WERI-Rb-1 (cell line): ENCODE measurements around the gene SLC24A3.

Experiments used
- DNase-seq: peaks from one replicate; pipeline ENCODE4 v3.0.0-alpha.2; 2020
- H3K27ac ChIP-seq: fragments of 250-450 bp; sonication (Bioruptor Pico); 2 replicates; pipeline ENCODE4 v1.5.1; 2020; ENCODE audit warnings: mild to moderate bottlenecking, moderate library complexity
- H3K27me3 ChIP-seq: fragments of 250-450 bp; sonication (Bioruptor Pico); 2 replicates; pipeline ENCODE4 v1.5.1; 2021; ENCODE audit warnings: mild to moderate bottlenecking, low read depth, moderate library complexity; ENCODE audit not compliant: insufficient read depth, severe bottlenecking
- H3K36me3 ChIP-seq: fragments of 250-450 bp; sonication (Bioruptor Pico); 2 replicates; pipeline ENCODE4 v1.5.1; 2020; ENCODE audit warnings: mild to moderate bottlenecking, moderate library complexity
- H3K4me3 ChIP-seq: 2 replicates; pipeline ENCODE4 v1.5.1; 2011; ENCODE audit warnings: low read depth, mild to moderate bottlenecking, control low read depth, low read length
- H3K9me3 ChIP-seq: fragments of 250-450 bp; sonication (Bioruptor Pico); 2 replicates; pipeline ENCODE4 v1.5.1; 2021; ENCODE audit warnings: mild to moderate bottlenecking, moderate library complexity; ENCODE audit not compliant: severe bottlenecking
- CTCF ChIP-seq: IDR thresholded peaks from 2 replicates; pipeline ENCODE4 v1.5.1; 2011; ENCODE audit warnings: low read depth, mild to moderate bottlenecking, control low read depth, inconsistent platforms, low read length

Gene SLC24A3

DNA sequence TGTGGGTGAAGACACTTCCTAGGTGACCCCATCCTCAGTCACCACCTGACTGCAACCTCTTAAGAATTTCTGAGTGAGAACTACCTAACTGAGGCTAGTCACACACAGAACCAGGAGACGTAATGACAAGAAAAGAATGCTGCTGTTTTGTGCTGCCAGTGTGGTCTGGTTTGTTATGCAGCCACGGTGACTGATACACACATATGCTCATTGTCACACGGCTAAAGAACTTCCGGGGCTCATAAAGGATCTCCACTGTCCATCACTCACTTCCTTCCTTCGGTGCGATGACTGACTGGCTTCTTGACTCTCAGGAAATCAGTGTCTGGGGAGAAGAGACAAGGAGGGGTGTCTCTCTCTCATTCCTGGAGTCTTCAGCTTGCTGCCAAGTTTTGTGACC lies 88.0 kb downstream of the SLC24A3 start:
- no peak for TF ChIP-seq CTCF
- no peak for DNase-seq
- H3K9me3 ChIP-seq = no peaks in the 10 kb centered on the region
- H3K36me3 ChIP-seq = no peaks in the 10 kb centered on the region
- H3K4me3 ChIP-seq = no peak overlapping the region
- no peak overlapping the region for H3K27ac ChIP-seq
- peaks cover 35% of the 10 kb centered on the region for H3K27me3 ChIP-seq

DNA sequence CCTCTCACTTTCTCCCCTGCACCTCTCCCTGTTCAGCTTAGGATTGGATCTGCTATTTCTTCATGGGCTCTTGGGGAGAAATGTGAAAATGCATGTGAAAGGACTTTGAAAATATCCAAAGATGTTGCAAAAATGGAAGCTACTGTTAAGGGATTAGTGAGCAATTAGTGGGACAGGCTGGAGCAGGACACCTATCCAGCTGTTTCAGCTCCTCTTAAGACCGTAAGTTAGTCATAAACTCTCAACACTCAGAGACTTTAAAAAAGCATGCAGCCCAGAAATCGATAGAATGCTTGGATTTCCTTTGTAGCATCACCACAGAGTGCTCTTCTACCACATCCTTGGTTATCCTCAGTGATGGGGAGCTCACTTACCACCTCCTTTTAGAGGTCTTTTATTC lies 88.7 kb downstream of the SLC24A3 start:
- Histone ChIP-seq H3K27me3 (peaks cover 38% of the 10 kb centered on the region), H3K4me3 (no peak overlapping the region), H3K36me3 (no peaks in the 10 kb centered on the region), H3K9me3 (no peaks in the 10 kb centered on the region), H3K27ac (no peak overlapping the region)
- TF ChIP-seq CTCF = no peak
- no peak for DNase-seq

DNA sequence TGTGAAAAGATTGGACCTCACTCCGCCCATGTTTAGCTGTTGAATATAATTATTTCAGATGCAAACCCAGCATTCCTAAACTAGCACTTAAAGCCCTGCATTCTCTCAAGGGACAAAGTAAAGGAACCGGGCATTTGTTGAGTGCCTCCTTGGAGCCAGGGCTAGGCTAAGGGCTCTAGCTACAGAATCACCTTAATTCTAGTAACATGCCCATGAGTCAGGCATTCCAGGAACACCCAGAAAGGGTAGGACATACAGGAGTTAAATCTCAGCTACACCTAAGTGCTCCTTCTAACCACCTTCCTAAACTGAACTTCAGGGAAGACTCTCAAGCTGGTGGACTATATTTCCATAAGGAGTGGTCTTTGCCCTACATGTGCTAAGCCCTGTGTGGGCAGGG lies 89.4 kb downstream of the SLC24A3 start:
- no peaks in the 10 kb centered on the region for H3K36me3 ChIP-seq
- H3K9me3 ChIP-seq = no peaks in the 10 kb centered on the region
- H3K27ac ChIP-seq = no peak overlapping the region
- DNase-seq = no peak
- no peak for TF ChIP-seq CTCF
- no peak overlapping the region for H3K4me3 ChIP-seq
- H3K27me3 ChIP-seq = peaks cover 38% of the 10 kb centered on the region

DNA sequence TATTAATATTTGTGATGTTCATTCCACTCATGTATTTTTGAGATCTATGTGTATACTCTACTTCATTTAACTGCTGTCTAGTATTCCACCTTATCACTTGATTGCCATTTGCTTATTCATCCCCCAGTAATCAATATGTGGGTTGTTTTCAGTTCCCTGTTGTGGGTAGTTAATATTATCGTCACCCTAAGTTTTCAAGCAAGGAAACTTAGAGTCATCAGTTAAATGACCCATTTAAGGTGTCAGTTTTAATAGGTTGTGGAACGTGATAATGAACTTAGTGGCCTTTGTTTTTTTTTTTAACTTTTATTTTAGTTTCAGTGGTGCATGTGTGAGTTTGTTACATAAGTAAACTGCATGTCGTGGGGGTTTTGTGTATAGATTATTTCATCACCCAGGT lies 90.3 kb downstream of the SLC24A3 start:
- Histone ChIP-seq H3K4me3 (no peak overlapping the region), H3K27me3 (peaks cover 35% of the 10 kb centered on the region), H3K27ac (no peak overlapping the region), H3K9me3 (no peaks in the 10 kb centered on the region), H3K36me3 (no peaks in the 10 kb centered on the region)
- no peak for DNase-seq
- TF ChIP-seq CTCF = no peak

DNA sequence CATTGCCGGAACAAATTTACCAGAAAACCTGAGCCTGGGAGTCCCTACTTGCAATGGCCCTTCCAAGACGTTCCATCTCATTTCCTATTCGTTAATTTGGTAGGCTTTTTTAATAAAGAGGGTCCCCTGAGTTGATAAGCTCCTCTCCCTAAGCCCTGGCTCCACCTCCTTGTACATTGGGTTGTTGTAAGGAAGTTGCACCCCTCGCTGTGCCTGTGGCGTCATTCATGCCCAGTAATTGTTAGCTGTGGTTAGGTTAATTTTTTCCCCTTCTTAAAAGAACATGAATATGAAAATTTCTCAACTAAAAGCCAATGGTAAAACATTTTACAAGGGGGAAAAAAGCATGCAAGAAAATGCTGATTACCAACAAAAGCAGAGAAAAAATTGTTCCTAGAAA lies 91.9 kb downstream of the SLC24A3 start:
- DNase-seq = no peak
- H3K36me3 ChIP-seq = no peaks in the 10 kb centered on the region
- TF ChIP-seq CTCF = no peak
- H3K27ac ChIP-seq = no peak overlapping the region
- no peak overlapping the region for H3K4me3 ChIP-seq
- no peaks in the 10 kb centered on the region for H3K9me3 ChIP-seq
- peaks cover 35% of the 10 kb centered on the region for H3K27me3 ChIP-seq

GRCh38 chr20:19304886-19305415 lies 92.5 kb downstream of the SLC24A3 start:
- peaks cover 38% of the 10 kb centered on the region for H3K27me3 ChIP-seq
- DNase-seq = no peak
- no peak overlapping the region for H3K27ac ChIP-seq
- H3K4me3 ChIP-seq = no peak overlapping the region
- H3K9me3 ChIP-seq = no peaks in the 10 kb centered on the region
- H3K36me3 ChIP-seq = no peaks in the 10 kb centered on the region
- no peak for TF ChIP-seq CTCF
